Activated CD8-positive, alpha-beta T cell treated with anti-CD3 and anti-CD28 coated beads for 36 hours (primary cell): ENCODE data around the gene DPEP2. TPM values are rescaled to one million over a fixed set of nuclear protein-coding genes. Genes with fewer than 3 reads are reported as not detected.

Source experiments
- ATAC-seq: fragments of 200-7000 bp; cut with Tn5 transposase; one replicate; pipeline ENCODE4 v1.10.0; 2021; ENCODE audit warnings: mild to moderate bottlenecking, moderate library complexity
- CTCF ChIA-PET: fragments of 350-600 bp; sonication (Branson Sonifier 250); formaldehyde crosslinking; loops from one replicate; lab custom pipeline; 2021; ENCODE audit warnings: antibody characterized with exemption; lab: Charles Lee
- POLR2A ChIA-PET: fragments of 350-600 bp; sonication (Branson Sonifier 250); formaldehyde crosslinking; loops from one replicate; lab custom pipeline; 2021; ENCODE audit warnings: antibody characterized with exemption; lab: Charles Lee
- DNase-seq: peaks from one replicate; pipeline ENCODE4 v3.0.0-alpha.2; 2020
- H3K27ac Mint-ChIP-seq: one replicate; pipeline ENCODE4 v1.8.0; 2021; ENCODE audit warnings: mild to moderate bottlenecking, mixed read lengths
- H3K27me3 Mint-ChIP-seq: one replicate; pipeline ENCODE4 v1.8.0; 2021; ENCODE audit warnings: mixed read lengths
- H3K36me3 Mint-ChIP-seq: one replicate; pipeline ENCODE4 v1.8.0; 2021; ENCODE audit warnings: low read depth, mixed read lengths
- H3K4me1 Mint-ChIP-seq: one replicate; pipeline ENCODE4 v1.8.0; 2021; ENCODE audit warnings: low read depth, mixed read lengths
- H3K4me3 Mint-ChIP-seq: one replicate; pipeline ENCODE4 v1.8.0; 2021; ENCODE audit warnings: mild to moderate bottlenecking, moderate library complexity, mixed read lengths
- H3K9me3 Mint-ChIP-seq: one replicate; pipeline ENCODE4 v1.8.0; 2021; ENCODE audit warnings: mixed read lengths
- intact Hi-C: fragments of 100-400 bp; cut with micrococcal nuclease; formaldehyde crosslinking; loops from one replicate; pipeline ENCODE4 v1.10.0; 2022
- total RNA-seq, 2 experiments: library from RNA; stranded (reverse); gene quantifications; one replicate each; pipeline ENCODE4 v1.2.3, GENCODE V29; 2021
- TF ChIP-seq, protein P1 (sequence below): fragments of 200-600 bp; IDR thresholded peaks from one replicate; pipeline ENCODE4 v1.8.0; 2022; ENCODE audit warnings: antibody characterized with exemption, mild to moderate bottlenecking

The DPEP2 gene
- total RNA-seq, 2 experiments from 2014 or later: 2.9 TPM

DNA sequence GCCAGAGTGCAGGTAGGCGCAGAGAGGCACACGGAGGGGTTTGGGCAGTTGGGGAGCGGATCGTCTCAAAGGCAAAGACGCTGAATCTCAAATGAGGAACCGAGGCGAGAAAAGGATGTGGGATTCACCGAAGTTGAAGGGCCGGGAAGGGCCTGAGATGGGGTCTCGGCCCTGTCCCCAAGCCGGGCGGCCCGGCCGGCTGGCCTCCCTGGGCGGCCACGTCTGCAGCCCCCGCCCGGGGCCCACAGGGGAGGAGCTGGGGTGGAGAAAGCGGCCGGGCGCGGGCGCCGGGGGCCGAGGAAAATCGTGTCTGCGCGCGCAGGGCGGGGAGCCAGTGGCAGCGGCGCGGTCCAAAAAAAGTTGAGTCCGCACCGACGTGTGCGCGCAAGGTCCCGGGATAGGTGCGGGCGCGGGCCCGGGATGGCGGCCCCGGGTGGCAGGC lies 31.3 kb downstream of the DPEP2 start:
- intact Hi-C loops: no loop called here
- DNase-seq (peak; percentile 42), ATAC-seq (peak; percentile 5)
- ChIA-PET CTCF (interaction anchor here (1.5 to 2.1 kb wide), 2 partner anchors 84 to 151 kb away, joined by 3 to 7 read pairs; partner anchors contain the start of gene NRN1L), POLR2A (interaction anchor here (0.7 to 2.0 kb wide), 5 partner anchors 16 to 134 kb away, joined by 3 to 7 read pairs (median 4); partner anchors contain the start of genes DDX28 and DUS2)
- H3K36me3 Mint-ChIP-seq: peaks cover 3% of the 10 kb centered on the region
- peaks cover 18% of the 10 kb centered on the region for H3K4me1 Mint-ChIP-seq
- no peaks in the 10 kb centered on the region for H3K27me3 Mint-ChIP-seq
- no peaks in the 10 kb centered on the region for H3K9me3 Mint-ChIP-seq
- TF ChIP-seq, protein P1, sequence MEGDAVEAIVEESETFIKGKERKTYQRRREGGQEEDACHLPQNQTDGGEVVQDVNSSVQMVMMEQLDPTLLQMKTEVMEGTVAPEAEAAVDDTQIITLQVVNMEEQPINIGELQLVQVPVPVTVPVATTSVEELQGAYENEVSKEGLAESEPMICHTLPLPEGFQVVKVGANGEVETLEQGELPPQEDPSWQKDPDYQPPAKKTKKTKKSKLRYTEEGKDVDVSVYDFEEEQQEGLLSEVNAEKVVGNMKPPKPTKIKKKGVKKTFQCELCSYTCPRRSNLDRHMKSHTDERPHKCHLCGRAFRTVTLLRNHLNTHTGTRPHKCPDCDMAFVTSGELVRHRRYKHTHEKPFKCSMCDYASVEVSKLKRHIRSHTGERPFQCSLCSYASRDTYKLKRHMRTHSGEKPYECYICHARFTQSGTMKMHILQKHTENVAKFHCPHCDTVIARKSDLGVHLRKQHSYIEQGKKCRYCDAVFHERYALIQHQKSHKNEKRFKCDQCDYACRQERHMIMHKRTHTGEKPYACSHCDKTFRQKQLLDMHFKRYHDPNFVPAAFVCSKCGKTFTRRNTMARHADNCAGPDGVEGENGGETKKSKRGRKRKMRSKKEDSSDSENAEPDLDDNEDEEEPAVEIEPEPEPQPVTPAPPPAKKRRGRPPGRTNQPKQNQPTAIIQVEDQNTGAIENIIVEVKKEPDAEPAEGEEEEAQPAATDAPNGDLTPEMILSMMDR: no peak
- H3K4me3 Mint-ChIP-seq: peak overlapping the region; percentile 95
- H3K27ac Mint-ChIP-seq: peak overlapping the region; percentile 93

DNA sequence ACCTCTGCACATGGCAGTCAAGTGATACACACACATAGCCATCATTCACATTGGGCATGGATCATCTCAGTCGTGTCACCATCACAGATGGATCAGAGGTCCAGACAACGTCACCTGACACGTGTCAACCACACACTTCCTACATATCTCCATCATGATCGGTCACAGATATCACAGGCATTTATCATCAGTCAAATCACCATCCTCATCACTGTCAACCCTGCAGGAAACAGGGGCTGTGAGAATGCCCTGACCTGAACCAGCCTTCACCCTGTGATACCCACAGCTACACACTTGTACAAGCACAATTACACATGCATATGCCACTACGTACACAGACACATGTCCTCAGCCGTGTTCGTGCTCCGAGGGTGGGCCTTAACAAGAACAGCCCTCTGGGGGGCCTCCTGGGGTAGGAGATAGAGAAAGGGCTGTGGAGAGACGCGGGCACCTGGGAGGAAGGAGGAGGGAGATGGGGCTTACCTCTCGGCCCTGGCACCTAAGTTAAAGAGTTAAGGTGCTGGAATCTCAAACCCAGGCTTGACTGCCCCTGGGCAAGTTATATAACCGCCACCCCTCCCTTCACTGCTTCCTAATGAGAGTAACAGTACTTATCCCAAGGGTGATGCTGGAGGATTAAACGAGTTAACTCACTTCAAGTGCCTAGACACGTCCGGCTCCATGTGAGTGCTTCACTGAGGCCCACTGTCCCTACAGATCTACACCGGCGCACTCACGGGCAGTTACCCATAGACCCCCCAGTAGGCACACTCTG lies 31.9 kb downstream of the DPEP2 start:
- peak overlapping the region; percentile 93 for H3K27ac Mint-ChIP-seq
- intact Hi-C loops: no loop called here

DNA sequence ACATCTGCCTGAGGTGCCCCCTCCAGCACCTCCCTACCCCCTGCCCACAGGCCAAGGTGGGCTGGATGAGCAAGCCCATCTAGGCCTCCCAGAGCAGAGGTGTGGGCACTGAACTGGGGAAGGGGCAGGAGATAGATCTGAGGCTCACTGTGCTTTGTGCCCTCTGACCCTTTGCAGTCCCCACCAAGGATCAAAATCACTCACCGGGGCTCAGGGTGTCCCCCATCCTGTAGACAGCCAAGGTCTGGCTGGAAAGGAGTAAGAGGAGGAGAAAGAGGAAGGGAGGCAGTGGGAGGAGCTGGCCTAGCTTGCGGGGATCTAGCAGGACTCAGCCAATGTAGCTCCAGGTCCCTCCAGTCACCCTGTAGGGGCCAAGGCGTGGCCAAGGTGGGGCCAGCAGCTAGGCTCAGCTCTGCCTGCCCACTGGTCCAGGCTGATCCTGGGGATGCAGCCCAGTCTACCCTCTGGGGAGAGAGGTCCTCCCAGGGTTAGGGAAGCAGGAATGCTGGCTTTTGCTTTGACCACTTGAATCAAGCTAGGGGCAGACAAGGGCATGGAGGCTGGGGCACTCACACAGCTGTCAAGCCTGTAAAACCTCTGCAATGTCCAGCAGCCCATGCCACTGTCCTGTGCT lies 32.6 kb downstream of the DPEP2 start:
- Mint-ChIP-seq H3K4me3 (peak overlapping the region; percentile 95), H3K36me3 (peaks cover 15% of the 10 kb centered on the region), H3K9me3 (no peaks in the 10 kb centered on the region), H3K4me1 (peaks cover 18% of the 10 kb centered on the region), H3K27ac (no peak overlapping the region), H3K27me3 (no peaks in the 10 kb centered on the region)
- intact Hi-C loops: no loop called here
- ChIA-PET POLR2A (interaction anchor here (0.9 to 2.5 kb wide), 7 partner anchors 14 to 83 kb away, joined by 3 to 12 read pairs (median 3); partner anchors contain the start of genes DDX28, DUS2 and PSMB10), CTCF (interaction anchor here (1.0 to 2.2 kb wide), 3 partner anchors 25 to 83 kb away, joined by 4 to 7 read pairs (median 7); partner anchors contain the start of gene NRN1L)
- ATAC-seq (no peak), DNase-seq (no peak)
- TF ChIP-seq, protein P1: no peak

More for the DNA sequence above, 31.9 kb downstream of the DPEP2 start:
- ChIA-PET CTCF (interaction anchor here (1.0 to 2.1 kb wide), 3 partner anchors 25 to 151 kb away, joined by 3 to 7 read pairs (median 4); partner anchors contain the start of gene NRN1L), POLR2A (interaction anchor here (1.0 to 2.5 kb wide), 6 partner anchors 25 to 73 kb away, joined by 3 to 12 read pairs (median 4); partner anchors contain the start of genes DDX28, DUS2 and PSMB10)
- Mint-ChIP-seq H3K27me3 (no peaks in the 10 kb centered on the region), H3K9me3 (no peaks in the 10 kb centered on the region), H3K4me1 (peaks cover 18% of the 10 kb centered on the region), H3K36me3 (peaks cover 8% of the 10 kb centered on the region), H3K4me3 (peak overlapping the region; percentile 95)
- ATAC-seq: peak; percentile 15
- TF ChIP-seq, protein P1: no peak
- peak; percentile 68 for DNase-seq

DNA sequence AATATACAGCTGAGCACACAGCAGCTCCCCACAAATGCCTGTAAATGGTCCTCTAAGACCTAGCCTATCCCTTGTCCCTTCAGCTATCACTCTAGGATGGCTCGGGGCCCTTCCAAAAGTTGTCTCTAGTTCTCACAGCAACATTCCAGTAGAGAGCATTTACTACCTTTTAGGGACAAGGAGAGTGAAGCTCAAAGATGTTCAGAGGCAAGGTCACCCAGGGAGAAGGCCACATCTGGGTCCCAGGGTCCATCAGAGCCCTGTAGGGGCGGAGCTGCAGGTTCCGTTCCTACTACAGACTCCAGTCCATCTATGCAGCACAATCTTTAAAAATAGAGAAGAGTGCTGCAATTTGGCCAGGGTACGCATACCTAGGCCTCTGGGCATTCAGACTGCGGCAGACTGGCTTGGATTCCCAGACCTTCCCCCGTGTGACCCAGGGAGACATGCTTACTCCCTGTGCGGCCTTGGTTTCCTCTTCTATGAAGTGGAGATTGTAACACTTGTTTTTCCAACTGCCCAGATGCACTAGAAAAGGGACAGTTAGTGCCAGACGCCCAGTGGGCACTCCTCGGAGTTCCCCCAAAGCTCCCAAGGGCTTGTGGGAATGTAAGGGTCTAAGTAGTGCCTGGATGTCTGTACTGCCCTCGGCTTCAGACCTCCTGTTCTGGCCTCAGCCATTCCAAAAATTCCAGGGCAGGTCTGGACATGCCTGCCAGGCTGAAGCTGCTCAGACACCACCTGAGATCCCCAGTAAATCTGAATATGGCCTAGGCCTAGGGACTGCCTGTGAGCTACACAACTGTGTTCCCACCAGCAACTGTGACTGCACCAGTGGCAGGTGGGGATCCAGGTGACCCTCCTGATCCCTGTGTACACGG lies 33.4 kb downstream of the DPEP2 start:
- CTCF ChIA-PET: interaction anchor here (0.6 to 2.2 kb wide), 9 partner anchors 12 to 151 kb away, joined by 3 to 7 read pairs (median 4); partner anchors contain the start of gene NRN1L
- Mint-ChIP-seq H3K4me3 (no peak overlapping the region), H3K9me3 (no peaks in the 10 kb centered on the region), H3K27ac (no peak overlapping the region), H3K27me3 (no peaks in the 10 kb centered on the region), H3K36me3 (peaks cover 15% of the 10 kb centered on the region), H3K4me1 (peaks cover 18% of the 10 kb centered on the region)
- intact Hi-C loops: no loop called here
- DNase-seq: no peak
- POLR2A ChIA-PET: interaction anchor here (0.6 to 2.5 kb wide), 8 partner anchors 13 to 82 kb away, joined by 3 to 12 read pairs (median 4); partner anchors contain the start of genes DDX28, DUS2 and PSMB10
- no peak for ATAC-seq
- TF ChIP-seq, protein P1: no peak
